GM20000 (cell line): Measurements from ENCODE around the gene FBXL17.

Experiments used
- DNase-seq: peaks from one replicate; pipeline ENCODE4 v3.0.0; 2012; ENCODE audit warnings: low spot score
- CTCF ChIP-seq: IDR thresholded peaks from 2 replicates; pipeline ENCODE4 v1.5.1; 2012; ENCODE audit warnings: mild to moderate bottlenecking, control low read depth; ENCODE audit errors: extremely low read depth, missing control alignments

FBXL17 gene

GRCh38 chr5:107888541-107888940, 493.4 kb downstream of the FBXL17 start:
- no peak for DNase-seq
- TF ChIP-seq CTCF, result no peak

- TF ChIP-seq CTCF, result no peak
- DNase-seq, result no peak
Observed at GRCh38 chr5:107887166-107887943, 494.5 kb downstream of the FBXL17 start.

- DNase-seq, result no peak
- no peak for TF ChIP-seq CTCF
Observed at GRCh38 chr5:107885601-107886000, 496.3 kb downstream of the FBXL17 start.

- TF ChIP-seq CTCF, result no peak
Observed at GRCh38 chr5:107884871-107885270, 497.0 kb downstream of the FBXL17 start.

GRCh38 chr5:107878661-107879060, 503.2 kb downstream of the FBXL17 start:
- TF ChIP-seq CTCF, result no peak
- no peak for DNase-seq

More at GRCh38 chr5:107884871-107885270, 497.0 kb downstream of the FBXL17 start:
- no peak for DNase-seq

- TF ChIP-seq CTCF, result no peak
- DNase-seq, result no peak
Observed at GRCh38 chr5:107876906-107877305, 505.0 kb downstream of the FBXL17 start.

- no peak for TF ChIP-seq CTCF
- DNase-seq, result no peak
Observed at GRCh38 chr5:107876261-107876660, 505.6 kb downstream of the FBXL17 start.
